Fibroblast of skin of scalp (primary cell): Measurements from ENCODE around the gene DGKQ.
"Not testable (repeated sequence)": the region's sequence is repeated elsewhere in the genome, so short reads cannot be mapped to it uniquely, and the experiment has no call there.

Experiments used
- DNase-seq: peaks from one replicate; pipeline ENCODE4 v3.0.0-alpha.2; 2013

Gene DGKQ

DNA sequence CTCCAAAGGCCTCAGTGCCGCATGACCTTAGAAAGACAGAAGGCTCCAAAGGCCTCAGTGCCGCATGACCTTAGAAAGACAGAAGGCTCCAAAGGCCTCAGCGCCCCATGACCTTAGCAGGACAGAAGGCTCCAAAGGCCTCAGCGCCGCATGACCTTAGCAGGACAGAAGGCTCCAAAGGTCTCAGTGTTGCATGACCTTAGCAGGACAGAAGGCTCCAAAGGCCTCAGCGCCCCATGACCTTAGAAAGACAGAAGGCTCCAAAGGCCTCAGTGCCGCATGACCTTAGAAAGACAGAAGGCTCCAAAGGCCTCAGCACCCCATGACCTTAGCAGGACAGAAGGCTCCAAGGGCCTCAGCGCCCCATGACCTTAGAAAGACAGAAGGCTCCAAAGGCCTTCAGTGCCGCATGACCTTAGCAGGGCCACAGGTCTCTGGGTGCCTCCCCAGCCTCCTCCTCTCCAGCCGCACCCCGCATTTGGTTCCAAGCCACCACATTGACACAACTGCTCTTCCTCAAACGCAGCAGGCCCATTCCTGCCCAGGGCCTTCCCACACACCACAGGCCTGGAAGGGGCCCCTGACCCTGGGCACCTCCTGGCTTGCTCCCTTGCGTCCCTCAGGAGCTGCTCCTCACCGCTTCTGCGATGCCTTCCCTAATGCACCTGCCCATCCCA lies 54.2 kb downstream of the DGKQ start:
- DNase-seq, result not testable (repeated sequence)

DNA sequence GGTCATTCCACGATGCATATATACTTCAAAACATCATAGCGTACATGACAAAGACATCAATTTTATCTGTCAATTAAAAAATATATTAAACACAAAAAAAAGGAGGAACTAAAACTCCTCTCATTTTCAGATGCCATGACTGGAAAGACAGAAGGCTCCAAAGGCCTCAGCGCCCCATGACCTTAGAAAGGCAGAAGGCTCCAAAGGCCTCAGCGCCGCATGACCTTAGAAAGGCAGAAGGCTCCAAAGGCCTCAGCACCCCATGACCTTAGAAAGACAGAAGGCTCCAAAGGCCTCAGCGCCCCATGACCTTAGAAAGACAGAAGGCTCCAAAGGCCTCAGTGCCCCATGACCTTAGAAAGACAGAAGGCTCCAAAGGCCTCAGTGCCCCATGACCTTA lies 54.8 kb downstream of the DGKQ start:
- not testable (repeated sequence) for DNase-seq

DNA sequence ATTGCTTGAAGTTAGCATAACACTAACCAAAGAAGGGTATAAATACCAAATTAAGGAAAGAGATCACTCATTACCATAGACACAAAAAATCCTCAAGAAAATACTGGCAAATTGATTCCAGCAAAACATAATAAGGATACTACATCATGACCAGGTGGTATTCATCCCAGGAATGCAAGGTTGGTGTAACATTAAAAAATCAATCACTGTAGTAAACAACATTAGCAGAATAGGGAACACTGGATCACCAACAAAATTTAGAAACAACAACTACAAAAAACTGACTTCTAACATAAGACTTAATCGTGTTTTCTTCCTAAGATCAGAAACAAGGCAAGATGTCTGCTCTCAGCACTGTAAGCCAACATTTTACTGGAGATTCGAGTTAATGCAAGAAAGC lies 55.4 kb downstream of the DGKQ start:
- no peak for DNase-seq

DNA sequence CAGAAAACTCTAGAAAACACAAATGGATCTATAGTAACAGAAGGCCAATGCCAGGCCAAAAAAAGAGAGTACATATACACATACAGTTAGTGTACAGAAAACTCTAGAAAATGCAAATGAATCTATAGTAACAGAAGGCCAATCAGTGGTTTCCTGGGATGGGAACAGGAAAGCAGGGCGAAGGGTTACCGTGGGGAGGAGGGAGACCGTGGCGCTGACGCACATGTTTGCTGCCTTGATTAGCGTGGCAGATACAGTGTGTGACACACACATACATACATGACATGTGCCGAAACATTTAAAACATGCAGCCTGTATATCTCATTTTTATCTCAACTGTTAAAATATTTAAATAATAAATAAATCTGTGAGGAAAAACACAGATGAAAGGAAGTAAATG lies 55.9 kb downstream of the DGKQ start:
- no peak for DNase-seq

DNA sequence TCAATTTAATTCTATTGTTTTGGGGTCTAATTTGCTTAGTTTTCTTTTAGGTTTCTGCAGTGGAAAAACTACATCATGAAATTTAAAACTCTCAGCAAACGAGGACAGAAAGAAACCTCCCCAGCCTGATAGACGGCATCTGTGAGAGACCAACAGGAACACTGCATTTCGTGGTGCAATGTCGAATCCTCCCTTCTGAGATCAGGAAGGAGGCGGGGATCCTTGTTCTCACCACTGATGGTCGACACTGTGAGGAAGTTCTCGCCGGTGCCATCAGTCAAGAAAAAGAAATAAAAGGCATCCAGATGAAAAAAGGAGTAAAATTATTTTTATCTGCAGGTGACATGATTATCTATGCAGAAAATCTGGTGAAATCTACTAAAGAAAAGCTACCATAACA lies 57.8 kb downstream of the DGKQ start:
- DNase-seq, result no peak

DNA sequence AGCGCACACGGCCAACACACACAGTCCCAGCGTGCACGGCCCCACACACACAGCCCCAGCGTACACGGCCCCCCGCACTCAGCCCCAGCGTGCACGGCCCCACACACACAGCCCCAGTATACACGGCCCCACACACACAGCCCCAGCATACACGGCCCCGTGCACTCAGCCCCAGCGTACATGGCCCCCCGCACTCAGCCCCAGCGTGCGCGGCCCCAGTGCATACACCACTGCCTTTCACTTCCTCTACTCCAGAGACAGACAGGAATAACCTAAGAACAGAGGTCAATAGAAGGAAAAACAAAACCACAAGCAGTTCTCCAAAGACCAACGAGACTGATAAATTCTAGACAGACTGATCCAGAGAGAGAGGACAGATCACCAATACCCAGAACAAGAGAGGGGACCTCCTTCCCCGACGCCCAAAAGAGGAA lies 58.3 kb downstream of the DGKQ start:
- no peak for DNase-seq

DNA sequence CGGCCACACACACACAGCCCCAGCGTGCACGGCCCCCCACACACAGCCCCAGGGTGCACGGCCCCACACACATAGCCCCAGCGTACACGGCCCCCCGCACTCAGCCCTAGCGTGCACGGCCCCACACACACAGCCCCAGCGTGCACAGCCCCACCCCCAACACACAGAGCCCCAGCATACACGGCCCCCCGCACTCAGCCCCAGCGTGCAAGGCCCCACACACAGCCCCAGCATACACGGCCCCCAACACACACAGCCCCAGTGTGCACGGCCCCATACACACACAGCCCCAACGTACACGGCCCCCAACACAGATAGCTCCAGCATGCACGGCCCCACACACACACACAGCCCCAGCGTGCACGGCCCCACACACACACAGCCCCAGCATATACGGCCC lies 58.8 kb downstream of the DGKQ start:
- no peak for DNase-seq

DNA sequence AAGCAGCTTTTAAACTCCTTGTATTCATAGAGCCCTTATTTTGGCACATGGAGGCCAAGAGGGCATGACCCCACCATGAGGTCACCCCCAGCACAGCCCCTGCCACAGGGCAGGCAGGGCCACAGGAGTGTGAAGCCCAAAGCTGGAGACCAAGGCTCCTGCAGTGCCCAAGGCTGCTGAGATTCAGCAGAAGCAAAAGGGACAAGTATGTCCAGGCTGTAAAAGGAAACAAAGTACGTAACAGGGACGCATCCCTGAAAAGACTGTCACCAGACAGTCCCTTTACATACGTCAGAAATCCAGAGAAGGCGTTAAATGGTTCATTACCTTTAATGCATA lies 60.1 kb downstream of the DGKQ start:
- DNase-seq, result no peak

DNA sequence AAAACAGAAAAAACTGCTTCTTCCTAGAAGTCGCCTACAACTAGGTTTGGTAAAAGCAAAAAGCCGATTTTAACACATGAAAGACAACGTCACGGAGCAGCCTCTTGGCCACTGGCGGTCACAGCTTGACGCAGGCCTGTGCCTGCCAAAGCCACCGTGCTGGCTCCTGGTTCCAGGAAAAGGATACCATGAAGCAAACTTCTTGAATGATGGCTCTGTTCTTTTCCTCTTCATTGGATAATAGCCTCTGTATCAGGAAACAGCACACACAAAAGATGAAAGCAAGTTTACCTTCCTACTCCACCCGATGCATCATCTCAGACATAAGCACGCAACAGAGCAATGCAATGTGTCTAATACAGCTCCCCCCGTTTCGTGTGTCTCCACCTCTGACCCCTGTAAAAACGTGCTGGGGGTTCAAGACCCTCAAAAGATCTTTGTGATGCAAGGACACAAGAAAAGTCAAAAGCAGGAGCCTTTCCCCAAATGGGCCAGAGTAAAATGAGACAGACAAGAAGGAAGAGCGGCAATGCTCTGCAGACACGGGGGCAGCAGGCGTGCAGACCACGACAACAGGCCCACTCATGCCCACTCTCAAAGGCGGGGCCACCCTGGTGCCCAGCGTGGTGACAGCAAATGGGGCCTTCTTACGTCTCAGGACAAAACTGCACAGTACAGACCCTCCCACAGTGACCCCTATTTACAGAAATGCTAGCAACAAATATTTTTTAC lies 60.7 kb downstream of the DGKQ start:
- no peak for DNase-seq

DNA sequence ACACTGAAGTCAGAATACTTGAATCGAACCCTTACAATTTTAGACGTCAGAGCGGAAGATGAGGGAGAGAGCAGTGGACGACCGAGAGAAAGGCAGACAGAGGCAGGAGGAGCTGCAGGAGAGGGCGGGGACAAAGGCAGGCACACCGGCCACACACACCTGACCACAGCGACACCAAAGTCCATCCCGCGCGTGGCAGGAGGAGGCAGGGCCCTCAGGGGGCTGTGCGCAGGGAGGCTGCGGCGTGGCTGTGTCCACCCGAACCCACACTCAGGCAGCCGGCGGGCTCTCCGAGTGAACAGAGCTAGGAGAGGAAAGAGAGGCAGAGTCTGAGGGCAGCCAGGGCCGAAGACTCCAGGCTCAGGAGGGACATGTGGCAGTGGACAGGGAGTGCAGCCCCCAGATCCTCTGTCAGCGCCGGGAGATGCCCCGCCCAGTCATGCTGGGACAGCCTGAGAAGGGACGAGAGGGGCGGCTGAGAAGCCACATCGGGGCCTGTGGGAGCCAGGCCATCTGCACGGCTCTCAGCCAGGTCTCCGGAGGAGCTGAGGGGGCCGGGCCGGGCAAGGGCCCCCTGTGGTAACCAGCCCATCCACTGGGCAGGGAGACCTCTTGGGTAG lies 61.4 kb downstream of the DGKQ start:
- no peak for DNase-seq

DNA sequence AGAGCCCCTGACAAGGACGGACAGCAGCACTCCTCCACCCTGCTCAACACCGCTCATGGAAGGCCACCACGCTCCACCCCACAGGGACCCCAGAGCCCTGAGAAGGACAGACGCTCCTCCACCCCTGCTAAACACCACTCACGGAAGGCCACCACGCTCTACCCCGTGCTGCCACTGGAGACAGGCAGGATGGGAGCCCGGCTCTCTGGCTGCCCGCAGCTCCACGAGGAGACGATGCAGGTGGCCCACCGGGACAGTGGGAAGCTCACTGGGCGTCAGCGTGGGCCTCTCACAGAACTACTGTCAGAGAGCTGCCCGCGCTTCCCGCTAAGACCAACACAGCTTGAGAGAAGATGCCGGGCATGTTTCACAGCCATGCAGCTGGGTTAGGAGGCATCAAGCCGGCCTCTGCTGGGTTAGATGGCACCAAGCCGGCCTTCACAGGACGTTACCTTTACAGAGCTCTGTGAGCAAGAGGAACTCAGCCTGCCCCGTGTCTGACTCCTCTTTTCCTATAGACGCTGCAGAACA lies 62.1 kb downstream of the DGKQ start:
- no peak for DNase-seq

DNA sequence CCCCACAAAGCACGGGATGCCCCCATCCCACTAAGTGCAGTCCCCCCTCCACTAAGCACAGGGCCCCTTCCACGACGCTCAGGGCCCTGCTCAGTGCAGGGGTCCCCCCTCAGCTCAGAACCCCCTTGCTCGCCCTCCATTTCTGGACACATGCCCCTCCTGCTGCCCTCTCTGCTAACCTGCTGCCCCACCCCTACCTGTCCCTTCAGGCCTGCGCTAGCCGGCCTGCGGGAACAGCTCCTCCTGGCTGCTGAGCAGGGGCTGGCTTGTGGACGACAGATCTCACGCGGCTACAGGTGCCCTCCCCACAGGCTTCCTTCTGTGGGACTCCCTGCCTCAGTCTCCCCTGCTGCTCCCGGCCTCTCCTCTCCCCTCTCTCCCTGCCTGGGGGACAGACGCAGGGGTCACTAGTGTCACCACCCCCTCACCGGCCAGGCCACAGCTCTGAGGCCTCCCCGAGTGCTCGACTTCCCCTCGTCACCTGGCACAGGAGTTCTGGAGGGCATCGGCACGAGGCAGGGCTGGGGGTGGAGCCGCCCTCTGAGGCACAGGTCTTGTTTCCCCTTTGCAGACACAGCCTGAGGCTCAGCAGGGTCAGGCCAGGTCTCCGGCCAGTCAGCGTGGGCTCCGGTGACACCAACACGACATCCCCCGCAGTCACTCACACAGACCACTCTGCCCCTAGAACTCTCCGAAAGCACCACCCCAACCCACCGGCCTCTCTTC lies 62.8 kb downstream of the DGKQ start:
- no peak for DNase-seq

DNA sequence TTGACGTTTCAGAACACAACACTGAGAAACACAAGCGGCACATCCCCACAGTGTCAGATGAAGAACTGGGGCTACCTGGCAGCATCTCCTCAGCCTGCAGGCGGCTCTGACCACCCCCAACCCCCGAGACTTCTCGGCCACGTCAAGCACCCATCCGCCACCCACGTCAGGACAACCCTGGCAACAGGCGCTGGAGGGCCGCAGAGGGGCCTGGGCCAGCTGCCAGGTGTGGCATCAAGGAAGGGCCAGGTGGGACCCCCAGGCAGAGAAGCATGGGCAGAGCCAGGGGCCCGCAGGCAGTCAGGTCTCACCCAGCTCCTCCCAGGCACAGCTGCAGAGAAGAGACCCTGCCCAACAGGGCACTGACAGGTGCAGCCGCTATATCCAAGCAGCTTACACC lies 63.5 kb downstream of the DGKQ start:
- no peak for DNase-seq

DNA sequence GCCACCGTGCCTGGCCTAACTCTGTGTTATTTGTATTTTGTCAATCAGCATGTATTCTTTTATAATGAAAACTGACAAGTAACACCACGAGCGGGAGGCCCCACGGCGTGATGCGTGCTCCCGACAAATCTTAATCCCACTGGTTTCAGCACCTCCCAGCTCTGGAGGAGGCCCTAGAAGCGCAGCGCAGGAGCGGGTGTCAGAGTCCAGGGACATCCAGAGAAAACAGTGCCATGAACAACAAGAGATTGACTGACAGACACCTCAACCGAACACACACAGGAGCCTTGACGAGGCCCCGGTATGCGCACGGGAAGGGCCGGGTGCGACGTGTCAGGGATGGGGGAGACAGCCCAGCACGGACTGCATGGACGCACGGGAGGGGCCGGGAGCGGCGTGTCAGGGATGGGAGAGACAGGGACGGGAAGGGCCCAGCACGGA lies 64.2 kb downstream of the DGKQ start:
- no peak for DNase-seq
